ENCODE data around the gene PDE7B. TPM values are rescaled to one million over a fixed set of nuclear protein-coding genes. Genes with fewer than 3 reads are reported as not detected.

The PDE7B gene
- total and polyA plus RNA-seq, 9 of the 15 experiments (the other 6 are each of a cell fraction or from before 2014, with no cell fraction given): 0.01 TPM; not detected in 8

GRCh38 chr6:135823851-135824250, 27.6 kb upstream of the PDE7B start:
- no peak for DNase-seq (ENCODE audit: extremely low read depth in 1 of 4, low spot score in 3 of 4)
- H2AFZ ChIP-seq (ENCODE audit: low read depth, low read length): no peak overlapping the region
- in situ Hi-C loops (cut with MboI) (no loop called here), intact Hi-C loops (cut with micrococcal nuclease) (no loop called here)
- H3K9me3 ChIP-seq (replicated peaks; ENCODE audit: control insufficient read depth, insufficient read depth, low read depth, low read length): no peaks in the 10 kb centered on the region
- no peaks in the 10 kb centered on the region for H3K9me1 ChIP-seq (ENCODE audit: control insufficient read depth, insufficient read depth, low read length)
- no peak for FAIRE-seq
- 0% methylated on average over 1 of the region's 1 CpG for WGBS (ENCODE audit: insufficient coverage, low coverage, missing lambda C conversion rate)
- no peak overlapping the region for H3K9ac ChIP-seq (ENCODE audit: insufficient read depth in 1 of 2, low read depth in 2 of 2, low read length in 2 of 2)
- H3K36me3 ChIP-seq (ENCODE audit: control insufficient read depth, insufficient read depth, low read length): no peaks in the 10 kb centered on the region
- ATAC-seq: no peak
- no peak for TF ChIP-seq LEF1 (IDR thresholded peaks at IDR 0.05)
- no peak for TF ChIP-seq ZSCAN29 (IDR thresholded peaks at IDR 0.05)
- POLR2A ChIA-PET: no interaction called here
- CTCF ChIA-PET (ENCODE audit: low intra/inter-chr PET ratio): no interaction called here
- no peaks in the 10 kb centered on the region for H4K20me1 ChIP-seq (replicated peaks; ENCODE audit: control insufficient read depth, insufficient read depth, low read length)
- H3K79me2 ChIP-seq (ENCODE audit: control insufficient read depth, insufficient read depth, low read length): no peaks in the 10 kb centered on the region
- no peak overlapping the region for H3K4me3 ChIP-seq
- H3K4me2 ChIP-seq (ENCODE audit: insufficient read depth, low read length): no peak overlapping the region
- no peaks in the 10 kb centered on the region for H3K4me1 ChIP-seq (replicated peaks in 1 of 2; ENCODE audit: control insufficient read depth in 2 of 2, insufficient read depth in 2 of 2, low read length in 2 of 2)
- peaks cover 0 to 2% of the 10 kb centered on the region in 2 experiments; a peak in 1 of 5 replicates for H3K27me3 ChIP-seq (ENCODE audit: control insufficient read depth in 2 of 2, insufficient read depth in 2 of 2, low read length in 2 of 2)
- no TSS peak for BruUV-seq (replicated peaks)
- no peak overlapping the region for H3K27ac ChIP-seq (ENCODE audit: extremely low read depth, low read depth, low read length)

GRCh38 chr6:135826236-135826804, 25.2 kb upstream of the PDE7B start:
- no peak for DNase-seq (ENCODE audit: extremely low read depth in 1 of 4, low spot score in 3 of 4)
- Histone ChIP-seq H3K4me3 (no peak overlapping the region), H3K4me1 (replicated peaks in 1 of 2; ENCODE audit: control insufficient read depth in 2 of 2, insufficient read depth in 2 of 2, low read length in 2 of 2) (no peaks in the 10 kb centered on the region), H3K36me3 (ENCODE audit: control insufficient read depth, insufficient read depth, low read length) (no peaks in the 10 kb centered on the region), H2AFZ (ENCODE audit: low read depth, low read length) (no peak overlapping the region), H3K27me3 (ENCODE audit: control insufficient read depth in 2 of 2, insufficient read depth in 2 of 2, low read length in 2 of 2) (no peaks in the 10 kb centered on the region), H3K27ac (ENCODE audit: extremely low read depth, low read depth, low read length) (no peak overlapping the region), H3K79me2 (ENCODE audit: control insufficient read depth, insufficient read depth, low read length) (no peaks in the 10 kb centered on the region), H3K9me1 (ENCODE audit: control insufficient read depth, insufficient read depth, low read length) (no peaks in the 10 kb centered on the region), H3K9ac (ENCODE audit: insufficient read depth in 1 of 2, low read depth in 2 of 2, low read length in 2 of 2) (no peak overlapping the region), H4K20me1 (replicated peaks; ENCODE audit: control insufficient read depth, insufficient read depth, low read length) (no peaks in the 10 kb centered on the region), H3K4me2 (ENCODE audit: insufficient read depth, low read length) (no peak overlapping the region), H3K9me3 (replicated peaks; ENCODE audit: control insufficient read depth, insufficient read depth, low read depth, low read length) (no peaks in the 10 kb centered on the region)
- ChIA-PET POLR2A (no interaction called here), CTCF (ENCODE audit: low intra/inter-chr PET ratio) (no interaction called here)
- FAIRE-seq: no peak
- BruUV-seq (replicated peaks): no TSS peak
- WGBS (ENCODE audit: insufficient coverage, low coverage, missing lambda C conversion rate): under 1% methylated on average over 6 of the region's 6 CpGs
- in situ Hi-C loops (cut with MboI) (no loop called here), intact Hi-C loops (cut with micrococcal nuclease) (no loop called here)
- no peak for ATAC-seq
- TF ChIP-seq SRSF1 (IDR thresholded peaks at IDR 0.05; ENCODE audit: low read depth, low read length): no peak
- TF ChIP-seq SUPT5H (IDR thresholded peaks at IDR 0.05): no peak
- no peak for TF ChIP-seq NR4A1 (CRISPR knock-in tag; IDR thresholded peaks at IDR 0.05)
- TF ChIP-seq NR4A1 (tag; IDR thresholded peaks at IDR 0.05): no peak
- TF ChIP-seq HDAC1 (IDR thresholded peaks at IDR 0.05): no peak
- no peak for TF ChIP-seq ZC3H4 (CRISPR knock-in tag; IDR thresholded peaks at IDR 0.05; ENCODE audit: borderline replicate concordance)
- no peak for TF ChIP-seq ADNP (tag; IDR thresholded peaks at IDR 0.05)
- TF ChIP-seq ZFX (CRISPR knock-in tag; IDR thresholded peaks at IDR 0.05): no peak
- TF ChIP-seq ZFPM2 (CRISPR knock-in tag; IDR thresholded peaks at IDR 0.05): no peak
- no peak for TF ChIP-seq BRCA1 (IDR thresholded peaks at IDR 0.05)
- TF ChIP-seq BRCA1 (CRISPR knock-in tag; IDR thresholded peaks at IDR 0.05): no peak
- TF ChIP-seq ZBED1 (IDR thresholded peaks at IDR 0.05): no peak
- TF ChIP-seq CBFB (CRISPR knock-in tag; IDR thresholded peaks at IDR 0.05): no peak
- TF ChIP-seq, protein P1, sequence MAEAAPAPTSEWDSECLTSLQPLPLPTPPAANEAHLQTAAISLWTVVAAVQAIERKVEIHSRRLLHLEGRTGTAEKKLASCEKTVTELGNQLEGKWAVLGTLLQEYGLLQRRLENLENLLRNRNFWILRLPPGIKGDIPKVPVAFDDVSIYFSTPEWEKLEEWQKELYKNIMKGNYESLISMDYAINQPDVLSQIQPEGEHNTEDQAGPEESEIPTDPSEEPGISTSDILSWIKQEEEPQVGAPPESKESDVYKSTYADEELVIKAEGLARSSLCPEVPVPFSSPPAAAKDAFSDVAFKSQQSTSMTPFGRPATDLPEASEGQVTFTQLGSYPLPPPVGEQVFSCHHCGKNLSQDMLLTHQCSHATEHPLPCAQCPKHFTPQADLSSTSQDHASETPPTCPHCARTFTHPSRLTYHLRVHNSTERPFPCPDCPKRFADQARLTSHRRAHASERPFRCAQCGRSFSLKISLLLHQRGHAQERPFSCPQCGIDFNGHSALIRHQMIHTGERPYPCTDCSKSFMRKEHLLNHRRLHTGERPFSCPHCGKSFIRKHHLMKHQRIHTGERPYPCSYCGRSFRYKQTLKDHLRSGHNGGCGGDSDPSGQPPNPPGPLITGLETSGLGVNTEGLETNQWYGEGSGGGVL (CRISPR knock-in tag; IDR thresholded peaks at IDR 0.05): no peak
- no peak for TF ChIP-seq MEF2A (IDR thresholded peaks at IDR 0.05; ENCODE audit: control insufficient read depth, low read depth, low read length)
- TF ChIP-seq ARID1B (IDR thresholded peaks at IDR 0.05): no peak
- no peak for TF ChIP-seq GATA2 (CRISPR knock-in tag; IDR thresholded peaks at IDR 0.05)
- TF ChIP-seq STAT5A (IDR thresholded peaks at IDR 0.05; ENCODE audit: borderline replicate concordance, low read length): no peak
